GM12878 (cell line): ENCODE data around the gene TPGS1. TPM values are rescaled to one million over a fixed set of nuclear protein-coding genes. Genes with fewer than 3 reads are reported as not detected.

Source experiments
- ATAC-seq: fragments of 200-7000 bp; cut with Tn5 transposase; 3 replicates; pipeline ENCODE4 v1.9.1; 2020; ENCODE audit warnings: mild to moderate bottlenecking, moderate library complexity
- BruUV-seq: library from RNA; stranded (reverse); fragments of 400-500 nt; replicated peaks from 2 replicates; lab custom pipeline; 2021; lab: Mats Ljungman, UMichigan
- CTCF ChIA-PET: fragments of 300-600 bp; sonication (Branson Sonifier 250); formaldehyde crosslinking; extraction: SDS; loops from one replicate; lab custom pipeline; 2021; ENCODE audit warnings: inconsistent platforms; lab: Yijun Ruan, JAX
- POLR2A ChIA-PET: fragments of 350-600 bp; formaldehyde crosslinking; extraction: SDS; loops from one replicate; lab custom pipeline; 2021; ENCODE audit warnings: inconsistent platforms; lab: Charles Lee
- RAD21 ChIA-PET: fragments of 300-600 bp; sonication (Branson Sonifier 250); formaldehyde crosslinking; loops from one replicate; lab custom pipeline; 2023; ENCODE audit warnings: antibody characterized with exemption; ENCODE audit not compliant: unreplicated experiment; lab: Charles Lee
- SMC1A ChIA-PET: fragments of 300-600 bp; sonication (Branson Sonifier 250); formaldehyde crosslinking; loops from one replicate; lab custom pipeline; 2023; ENCODE audit not compliant: unreplicated experiment, uncharacterized antibody; lab: Charles Lee
- DNase-seq: peaks from one replicate; pipeline ENCODE4 v3.0.0-alpha.2; 2011; ENCODE audit warnings: low read depth, low spot score
- FAIRE-seq: peaks from 3 replicates; lab custom pipeline; 2011; peaks lifted over from hg19 to GRCh38; lab: Jason Lieb, UNC
- H2AFZ ChIP-seq: 2 replicates; pipeline ENCODE4 v1.6.0; 2011; ENCODE audit warnings: low read depth, low read length, control low read depth; ENCODE audit not compliant: control insufficient read depth
- H3K27ac ChIP-seq: 2 replicates; pipeline ENCODE4 v1.5.1; 2011; ENCODE audit warnings: control low read depth; ENCODE audit not compliant: control insufficient read depth, insufficient read depth
- H3K27me3 ChIP-seq, 2 experiments: replicated peaks in 1 of 2; 2 replicates each; pipeline versions ENCODE4 v1.6.0 to v1.6.1; 2011; ENCODE audit warnings: low read length in 1 of 2; ENCODE audit not compliant: control insufficient read depth in 2 of 2, insufficient read depth in 2 of 2
- H3K36me3 ChIP-seq, 2 experiments: 2 replicates each; pipeline ENCODE4 v1.5.1; 2011; ENCODE audit warnings: low read length in 1 of 2; ENCODE audit not compliant: control insufficient read depth in 2 of 2, insufficient read depth in 2 of 2
- H3K4me1 ChIP-seq: 2 replicates; pipeline ENCODE4 v1.6.1; 2011; ENCODE audit warnings: mild to moderate bottlenecking, low read length, moderate library complexity, mixed read lengths; ENCODE audit not compliant: control insufficient read depth, insufficient read depth
- H3K4me2 ChIP-seq: 2 replicates; pipeline ENCODE4 v1.6.0; 2011; ENCODE audit warnings: control low read depth; ENCODE audit not compliant: control insufficient read depth, insufficient read depth
- H3K4me3 ChIP-seq: fragments of 200-600 bp; sonication (generic); 2 replicates; pipeline ENCODE4 v1.5.1; 2016
- H3K79me2 ChIP-seq: 2 replicates; pipeline ENCODE4 v1.6.0; 2011; ENCODE audit warnings: low read length; ENCODE audit not compliant: control insufficient read depth, insufficient read depth
- H3K9ac ChIP-seq: 2 replicates; pipeline ENCODE4 v1.8.0; 2011; ENCODE audit warnings: low read length, control low read depth, mixed read lengths; ENCODE audit not compliant: control insufficient read depth, insufficient read depth
- H3K9me3 ChIP-seq: replicated peaks from 3 replicates; pipeline ENCODE4 v1.5.1; 2011; ENCODE audit warnings: mild to moderate bottlenecking, low read length; ENCODE audit not compliant: control insufficient read depth, insufficient read depth
- H4K20me1 ChIP-seq: 2 replicates; pipeline ENCODE4 v1.6.0; 2011; ENCODE audit not compliant: control insufficient read depth, insufficient read depth
- NR2C2 ChIP-seq: IDR thresholded peaks from 2 replicates; pipeline ENCODE4 v1.6.1; 2011; ENCODE audit warnings: borderline replicate concordance, low read depth; ENCODE audit not compliant: control insufficient read depth, insufficient read length
- RB1 ChIP-seq: fragments of 450-650 bp; formaldehyde crosslinking; IDR thresholded peaks from 2 replicates; pipeline ENCODE4 v1.6.1; 2017; ENCODE audit warnings: mild to moderate bottlenecking, borderline replicate concordance
- ZBTB33 ChIP-seq: fragments of 450-650 bp; IDR thresholded peaks from 2 replicates; pipeline ENCODE4 v1.6.1; 2017; ENCODE audit warnings: mild to moderate bottlenecking
- ZNF274 ChIP-seq: IDR thresholded peaks from one replicate; pipeline ENCODE4 v1.8.0; 2011; ENCODE audit not compliant: insufficient read length, insufficient read depth
- ZNF687 ChIP-seq: fragments of 450-650 bp; IDR thresholded peaks from 2 replicates; pipeline ENCODE4 v1.6.1; 2017; ENCODE audit warnings: mild to moderate bottlenecking, moderate library complexity
- WGBS: methylation state at CpG from one replicate; pipeline ENCODE4 v1.1.6; 2016; ENCODE audit warnings: low lambda C conversion rate; ENCODE audit not compliant: insufficient replicate concordance, insufficient coverage; ENCODE audit errors: missing lambda C conversion rate; 5-methylcytosine and 5-hydroxymethylcytosine counted together
- in situ Hi-C: fragments of 300-500 bp; cut with MboI; formaldehyde crosslinking; loops from 9 replicates; pipeline ENCODE4 v1.14.3; 2018; ENCODE audit warnings: mixed read lengths
- intact Hi-C: fragments of 100-400 bp; cut with micrococcal nuclease; formaldehyde crosslinking; loops from one replicate; pipeline ENCODE4 v1.14.2; 2022; ENCODE audit not compliant: unreplicated experiment
- polyA plus RNA-seq, 11 experiments: library from polyadenylated mRNA; depleted of rRNA in 4 of 11; unstranded in 6 of 11; stranded (reverse) in 5 of 11; fragments of >200 nt; fragmentation: Nextera tagmentation in 4 of 11; fragmentation: Illumina TruSeq in 1 of 11; extraction: Ambion mirVana in 4 of 11; extraction: Trizol in 1 of 11; gene quantifications; 1 replicate in 1 of 11; 2 replicates in 10 of 11; pipeline versions ENCODE4 v1.2.1 to v1.2.3, GENCODE V29; 2011 to 2016; ENCODE audit warnings: inconsistent platforms in 2 of 11, missing spikeins in 2 of 11, low read depth in 1 of 11
- total RNA-seq, 4 experiments: library from RNA; depleted of rRNA in 3 of 4; stranded (reverse); fragments of >200 nt in 3 of 4; fragmentation: Illumina TruSeq in 1 of 4; extraction: Trizol in 1 of 4; gene quantifications; 2 replicates each; pipeline versions ENCODE4 v1.2.1 to v1.2.3, GENCODE V29; 2013 to 2021

Gene TPGS1
- total and polyA plus RNA-seq, 10 of the 15 experiments (the other 5 are each of a cell fraction or from before 2014, with no cell fraction given) = 0.24 to 24.7 (median 7.7) TPM; not detected in 2

- BruUV-seq = no TSS peak
- H3K27me3 ChIP-seq = no peaks in the 10 kb centered on the region
- ChIA-PET CTCF (no interaction called here), POLR2A (interaction anchor here (0.6 kb wide), 1 partner anchor 214 kb away, joined by 3 read pairs; no protein-coding TSS in a partner anchor), RAD21 (no interaction called here)
- peaks cover 6% of the 10 kb centered on the region for H3K79me2 ChIP-seq
- in situ Hi-C loops = no loop called here
- intact Hi-C loops = no loop called here
- peaks cover 17% of the 10 kb centered on the region for H3K4me1 ChIP-seq
- H4K20me1 ChIP-seq = no peaks in the 10 kb centered on the region; the same call in 1 of the 2 replicates
- no peak overlapping the region for H3K27ac ChIP-seq
- DNase-seq = no peak
- H3K4me3 ChIP-seq = no peak overlapping the region
- no peak overlapping the region for H2AFZ ChIP-seq
- no peaks in the 10 kb centered on the region for H3K9me3 ChIP-seq
- 90% methylated on average over 46 of the region's 62 CpGs for WGBS
- TF ChIP-seq ZNF274 = no peak
- TF ChIP-seq RB1 = no peak
- no peak for TF ChIP-seq NR2C2
- TF ChIP-seq ZNF687 = no peak
- peak; percentile 33 for TF ChIP-seq ZBTB33
- TF ChIP-seq, all 136 proteins: peak for 1
- Histone ChIP-seq H3K36me3 (no peaks in the 10 kb centered on the region), H3K4me2 (no peak overlapping the region), H3K9ac (no peak overlapping the region)
- SMC1A ChIA-PET = no interaction called here
- ATAC-seq = no peak
- no peak for FAIRE-seq
Observed at GRCh38 chr19:512547-513365, 5.5 kb downstream of the TPGS1 start.
